HG02588 (cell line): Measurements from ENCODE around the gene REV3L.
"Not testable (repeated sequence)": the region's sequence is repeated elsewhere in the genome, so short reads cannot be mapped to it uniquely, and the experiment has no call there.

Source experiments
- ATAC-seq: cut with Tn5 transposase; IDR thresholded peaks from one replicate; pipeline ENCODE4 v1.9.1; 2021; ENCODE audit warnings: mild to moderate bottlenecking, moderate library complexity; ENCODE audit not compliant: unreplicated experiment

REV3L gene

GRCh38 chr6:111381123-111381522 is 101.9 kb downstream of the REV3L start:
- no peak for ATAC-seq

GRCh38 chr6:111379831-111380230 is 103.2 kb downstream of the REV3L start:
- ATAC-seq = no peak

GRCh38 chr6:111379302-111379701 is 103.7 kb downstream of the REV3L start:
- ATAC-seq = no peak

- no peak for ATAC-seq
These were observed 105.4 kb downstream of the REV3L start for GRCh38 chr6:111377558-111378120.

GRCh38 chr6:111367393-111368088 is 115.5 kb downstream of the REV3L start:
- no peak for ATAC-seq

GRCh38 chr6:111361648-111362047 is 121.4 kb downstream of the REV3L start:
- no peak for ATAC-seq

GRCh38 chr6:111358454-111358853 is 124.6 kb downstream of the REV3L start:
- ATAC-seq = no peak

- ATAC-seq = no peak
These were observed 125.3 kb downstream of the REV3L start for GRCh38 chr6:111357705-111358104.

- ATAC-seq = no peak
These were observed 126.5 kb downstream of the REV3L start for GRCh38 chr6:111356551-111356950.

- no peak for ATAC-seq
These were observed 128.1 kb downstream of the REV3L start for GRCh38 chr6:111354758-111355555.

GRCh38 chr6:111353912-111354462 is 129.0 kb downstream of the REV3L start:
- ATAC-seq = no peak

- ATAC-seq = no peak
These were observed 135.4 kb downstream of the REV3L start for GRCh38 chr6:111347589-111347988.

- no peak for ATAC-seq
These were observed 140.1 kb downstream of the REV3L start for GRCh38 chr6:111342913-111343312.

GRCh38 chr6:111339294-111339693 is 143.7 kb downstream of the REV3L start:
- peak; percentile 32 for ATAC-seq

GRCh38 chr6:111338843-111339242 is 144.2 kb downstream of the REV3L start:
- peak; percentile 99 for ATAC-seq

GRCh38 chr6:111337829-111338236 is 145.2 kb downstream of the REV3L start:
- ATAC-seq = no peak

- ATAC-seq = peak; percentile 91
These were observed 153.0 kb downstream of the REV3L start for GRCh38 chr6:111329882-111330633.

GRCh38 chr6:111326563-111326962 is 156.5 kb downstream of the REV3L start:
- ATAC-seq = no peak

- ATAC-seq = no peak
These were observed 160.9 kb downstream of the REV3L start for GRCh38 chr6:111322145-111322544.

GRCh38 chr6:111307950-111308349 is 175.1 kb downstream of the REV3L start:
- ATAC-seq = not testable (repeated sequence)
